ENCODE results near the gene TIMM50.

TIMM50 gene

GRCh38 chr19:39502640-39503417, 22.2 kb downstream of the TIMM50 start:
- no peak for DNase-seq

- DNase-seq: no peak
Observed at GRCh38 chr19:39506598-39506943, 25.9 kb downstream of the TIMM50 start.

GRCh38 chr19:39506944-39507714, 26.5 kb downstream of the TIMM50 start:
- peak in 1 of 2 donors; percentile 1 for DNase-seq

- no peak for DNase-seq
Observed at GRCh38 chr19:39507715-39508364, 27.2 kb downstream of the TIMM50 start.

GRCh38 chr19:39508629-39509028, 28.0 kb downstream of the TIMM50 start:
- DNase-seq: no peak

- DNase-seq: no peak
Observed at GRCh38 chr19:39509233-39509632, 28.6 kb downstream of the TIMM50 start.

- no peak for DNase-seq
Observed at GRCh38 chr19:39512988-39513387, 32.4 kb downstream of the TIMM50 start.

GRCh38 chr19:39514840-39515550, 34.4 kb downstream of the TIMM50 start, which contains the start of gene SELENOV:
Gene SELENOV (plus strand): TSS chr19:39515139. CDS start chr19:39515213, 74 bp downstream.
- DNase-seq: no peak

- no peak for DNase-seq
Observed at GRCh38 chr19:39515551-39516191, 35.0 kb downstream of the TIMM50 start.

- no peak for DNase-seq
Observed at GRCh38 chr19:39516270-39516669, 35.6 kb downstream of the TIMM50 start.

GRCh38 chr19:39517432-39517831, 36.8 kb downstream of the TIMM50 start:
- DNase-seq: no peak

GRCh38 chr19:39518458-39518857, 37.8 kb downstream of the TIMM50 start:
- DNase-seq: no peak

- DNase-seq: no peak
Observed at GRCh38 chr19:39518975-39519374, 38.3 kb downstream of the TIMM50 start.

- no peak for DNase-seq
Observed at GRCh38 chr19:39520541-39521484, 40.2 kb downstream of the TIMM50 start.

GRCh38 chr19:39524495-39524894, 43.9 kb downstream of the TIMM50 start:
- no peak for DNase-seq

GRCh38 chr19:39525205-39525604, 44.6 kb downstream of the TIMM50 start:
- DNase-seq: no peak

- no peak for DNase-seq
Observed at GRCh38 chr19:39531834-39532232, 51.2 kb downstream of the TIMM50 start.

GRCh38 chr19:39532233-39533002, 51.8 kb downstream of the TIMM50 start, which contains the start of gene EID2B:
Gene EID2B (minus strand): TSS chr19:39532852. CDS start chr19:39532802, 50 bp downstream.
- peak; percentile 87 to 90 for DNase-seq

- no peak for DNase-seq
Observed at GRCh38 chr19:39533003-39533512, 52.4 kb downstream of the TIMM50 start.

GRCh38 chr19:39533791-39534190, 53.2 kb downstream of the TIMM50 start:
- no peak for DNase-seq
